Measurements from ENCODE around the gene SDHAF2.

Gene SDHAF2

DNA sequence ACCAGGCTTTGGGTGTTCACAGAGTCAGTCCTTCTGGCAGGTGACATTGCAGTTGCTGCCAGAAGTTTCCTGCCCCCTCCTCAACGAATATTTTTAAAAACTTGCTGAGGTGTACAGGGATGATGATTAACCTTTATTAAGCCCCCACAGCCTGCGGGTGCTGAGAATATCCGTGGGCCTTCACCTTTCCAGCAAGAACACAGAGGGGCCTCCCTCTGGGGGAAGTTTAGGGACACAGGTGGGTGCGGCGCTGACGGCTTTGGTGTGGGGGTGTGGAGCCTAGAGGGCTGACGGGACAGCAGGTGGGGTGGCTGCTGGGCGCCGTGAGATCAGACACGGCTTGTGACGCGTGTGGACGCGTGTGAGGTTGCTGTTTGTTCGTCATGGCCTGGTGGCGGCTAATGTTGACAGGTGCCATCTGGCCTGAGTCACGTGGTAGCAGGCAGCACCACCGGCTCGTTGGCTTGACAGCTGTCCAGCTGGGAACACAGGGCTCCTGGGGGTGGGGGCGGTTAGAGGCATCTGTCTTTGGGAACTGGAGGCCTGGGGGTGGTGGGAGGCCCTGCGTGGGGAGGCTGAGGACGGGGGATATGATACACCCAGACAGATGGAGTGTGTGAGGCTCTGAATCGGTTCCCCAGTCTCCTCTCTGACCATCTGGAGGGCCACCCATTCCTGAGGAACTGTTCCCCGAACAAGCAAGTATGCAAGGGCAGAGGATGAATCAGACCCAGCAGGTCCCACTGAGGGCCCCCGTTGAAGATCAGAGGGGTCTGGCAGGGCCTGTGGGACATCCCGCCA lies 66.1 kb downstream of the SDHAF2 start:
- WGBS, 2 experiments = 86 to 87% methylated on average over 26 of the region's 26 CpGs

More for the DNA sequence above, 66.1 kb downstream of the SDHAF2 start:
- Histone ChIP-seq H3K27ac (ENCODE audit: insufficient read depth, low read depth, low read length, poor library complexity, severe bottlenecking) (no peak overlapping the region), H3K36me3 (ENCODE audit: control insufficient read depth, insufficient read depth, low read length) (no peaks in the 10 kb centered on the region), H3K4me3 (ENCODE audit: insufficient read depth, low read depth, low read length) (no peak overlapping the region), H3K4me1 (ENCODE audit: control insufficient read depth, insufficient read depth, low read length) (no peaks in the 10 kb centered on the region), H3K27me3 (ENCODE audit: control insufficient read depth, insufficient read depth, low read length, poor library complexity, severe bottlenecking) (no peaks in the 10 kb centered on the region), H3K9me3 (ENCODE audit: control insufficient read depth, low read length) (no peaks in the 10 kb centered on the region)

All from ectodermal cell (in vitro differentiated cells).